HG03039 (cell line): Measurements from ENCODE around the gene KRTAP10-12.

ENCODE experiments used
- ATAC-seq: cut with Tn5 transposase; IDR thresholded peaks from one replicate; pipeline ENCODE4 v1.9.1; 2021; ENCODE audit warnings: mild to moderate bottlenecking, moderate library complexity; ENCODE audit not compliant: unreplicated experiment

Gene KRTAP10-12

GRCh38 chr21:44710756-44711326 lies 13.9 kb downstream of the KRTAP10-12 start:
- ATAC-seq: no peak

GRCh38 chr21:44711327-44712202 lies 14.6 kb downstream of the KRTAP10-12 start, which contains the start of gene TSPEAR:
TSS of gene TSPEAR (minus strand) at chr21:44711572. CDS start at chr21:44711514, 58 bp downstream.
- ATAC-seq: no peak

GRCh38 chr21:44712203-44713028 lies 15.4 kb downstream of the KRTAP10-12 start:
- ATAC-seq: no peak

GRCh38 chr21:44713130-44713529 lies 16.2 kb downstream of the KRTAP10-12 start:
- no peak for ATAC-seq

- no peak for ATAC-seq
These were observed 16.9 kb downstream of the KRTAP10-12 start for GRCh38 chr21:44713846-44714245.

GRCh38 chr21:44714905-44715304 lies 17.9 kb downstream of the KRTAP10-12 start:
- no peak for ATAC-seq

GRCh38 chr21:44716984-44717383 lies 20.0 kb downstream of the KRTAP10-12 start:
- no peak for ATAC-seq

GRCh38 chr21:44718093-44718492 lies 21.1 kb downstream of the KRTAP10-12 start:
- ATAC-seq: no peak

- ATAC-seq: no peak
These were observed 21.6 kb downstream of the KRTAP10-12 start for GRCh38 chr21:44718571-44718970.

GRCh38 chr21:44720170-44720569 lies 23.2 kb downstream of the KRTAP10-12 start:
- no peak for ATAC-seq

GRCh38 chr21:44722731-44723130 lies 25.8 kb downstream of the KRTAP10-12 start:
- ATAC-seq: no peak

- no peak for ATAC-seq
These were observed 26.5 kb downstream of the KRTAP10-12 start for GRCh38 chr21:44723177-44724131.

GRCh38 chr21:44724196-44724595 lies 27.2 kb downstream of the KRTAP10-12 start:
- no peak for ATAC-seq

- ATAC-seq: no peak
These were observed 28.0 kb downstream of the KRTAP10-12 start for GRCh38 chr21:44724926-44725325.

GRCh38 chr21:44726826-44727225 lies 29.9 kb downstream of the KRTAP10-12 start:
- no peak for ATAC-seq

- ATAC-seq: no peak
These were observed 30.3 kb downstream of the KRTAP10-12 start for GRCh38 chr21:44727321-44727720.

- ATAC-seq: no peak
These were observed 30.8 kb downstream of the KRTAP10-12 start for GRCh38 chr21:44727757-44728156.

GRCh38 chr21:44728716-44729115 lies 31.7 kb downstream of the KRTAP10-12 start:
- ATAC-seq: no peak

GRCh38 chr21:44729336-44730027 lies 32.5 kb downstream of the KRTAP10-12 start:
- no peak for ATAC-seq

- no peak for ATAC-seq
These were observed 33.0 kb downstream of the KRTAP10-12 start for GRCh38 chr21:44730028-44730395.
